T-helper 1 cell (primary cell): Measurements from ENCODE around the gene CLEC2A.

Experiments used
- DNase-seq, 5 donors: peaks; one replicate each; pipeline ENCODE4 v3.0.0-alpha.2; 2012 to 2020

Gene CLEC2A

GRCh38 chr12:9933958-9934357 lies 1.8 kb upstream of the CLEC2A start:
- DNase-seq: no peak

GRCh38 chr12:9931245-9931644 lies 925 bp downstream of the CLEC2A start:
- DNase-seq: no peak

GRCh38 chr12:9928607-9929006 lies 3.6 kb downstream of the CLEC2A start:
- DNase-seq: no peak

GRCh38 chr12:9926876-9927275 lies 5.3 kb downstream of the CLEC2A start:
- DNase-seq: no peak

- DNase-seq: peak in 1 of 5 donors; percentile 44
Measured at GRCh38 chr12:9925705-9926393, 6.3 kb downstream of the CLEC2A start.

- no peak for DNase-seq
Measured at GRCh38 chr12:9922429-9922828, 9.7 kb downstream of the CLEC2A start.

- no peak for DNase-seq
Measured at GRCh38 chr12:9920451-9920850, 11.7 kb downstream of the CLEC2A start.

GRCh38 chr12:9919443-9919842 lies 12.7 kb downstream of the CLEC2A start:
- no peak for DNase-seq

- no peak for DNase-seq
Measured at GRCh38 chr12:9911708-9912107, 20.5 kb downstream of the CLEC2A start.

- no peak for DNase-seq
Measured at GRCh38 chr12:9910716-9911421, 21.3 kb downstream of the CLEC2A start.

- no peak for DNase-seq
Measured at GRCh38 chr12:9909724-9910123, 22.4 kb downstream of the CLEC2A start.

GRCh38 chr12:9908350-9908749 lies 23.8 kb downstream of the CLEC2A start:
- no peak for DNase-seq

- no peak for DNase-seq
Measured at GRCh38 chr12:9907769-9908168, 24.4 kb downstream of the CLEC2A start.

- peak in 1 of 5 donors; percentile 33 for DNase-seq
Measured at GRCh38 chr12:9906873-9907272, 25.3 kb downstream of the CLEC2A start.

- DNase-seq: no peak
Measured at GRCh38 chr12:9902539-9903228, 29.5 kb downstream of the CLEC2A start.

GRCh38 chr12:9900930-9901329 lies 31.2 kb downstream of the CLEC2A start:
- no peak for DNase-seq

GRCh38 chr12:9899209-9899608 lies 33.0 kb downstream of the CLEC2A start:
- DNase-seq: no peak

- DNase-seq: no peak
Measured at GRCh38 chr12:9897535-9897934, 34.6 kb downstream of the CLEC2A start.

- DNase-seq: no peak
Measured at GRCh38 chr12:9895215-9895971, 36.8 kb downstream of the CLEC2A start.

- DNase-seq: no peak
Measured at GRCh38 chr12:9888665-9889273, 43.4 kb downstream of the CLEC2A start.

- DNase-seq: no peak
Measured at GRCh38 chr12:9883175-9883574, 49.0 kb downstream of the CLEC2A start.

- no peak for DNase-seq
Measured at GRCh38 chr12:9881988-9882387, 50.2 kb downstream of the CLEC2A start.

- no peak for DNase-seq
Measured at GRCh38 chr12:9881246-9881645, 50.9 kb downstream of the CLEC2A start, which contains the start of gene KLRF2. Gene KLRF2 (plus strand): TSS chr12:9881489. CDS start chr12:9881596, 107 bp downstream.
